ENCODE data around the gene SLC8B1. TPM values are rescaled to one million over a fixed set of nuclear protein-coding genes. Genes with fewer than 3 reads are reported as not detected.

Gene SLC8B1
- total RNA-seq, 2 donors from 2014 or later = 50.5 to 57.3 TPM

GRCh38 chr12:113299619-113300237 lies 35.2 kb downstream of the SLC8B1 start:
- intact Hi-C loops (cut with DNase I, micrococcal nuclease) = no loop called here
- ATAC-seq (peak; percentile 45), DNase-seq (peak in 1 of 2 donors; percentile 30)

DNA sequence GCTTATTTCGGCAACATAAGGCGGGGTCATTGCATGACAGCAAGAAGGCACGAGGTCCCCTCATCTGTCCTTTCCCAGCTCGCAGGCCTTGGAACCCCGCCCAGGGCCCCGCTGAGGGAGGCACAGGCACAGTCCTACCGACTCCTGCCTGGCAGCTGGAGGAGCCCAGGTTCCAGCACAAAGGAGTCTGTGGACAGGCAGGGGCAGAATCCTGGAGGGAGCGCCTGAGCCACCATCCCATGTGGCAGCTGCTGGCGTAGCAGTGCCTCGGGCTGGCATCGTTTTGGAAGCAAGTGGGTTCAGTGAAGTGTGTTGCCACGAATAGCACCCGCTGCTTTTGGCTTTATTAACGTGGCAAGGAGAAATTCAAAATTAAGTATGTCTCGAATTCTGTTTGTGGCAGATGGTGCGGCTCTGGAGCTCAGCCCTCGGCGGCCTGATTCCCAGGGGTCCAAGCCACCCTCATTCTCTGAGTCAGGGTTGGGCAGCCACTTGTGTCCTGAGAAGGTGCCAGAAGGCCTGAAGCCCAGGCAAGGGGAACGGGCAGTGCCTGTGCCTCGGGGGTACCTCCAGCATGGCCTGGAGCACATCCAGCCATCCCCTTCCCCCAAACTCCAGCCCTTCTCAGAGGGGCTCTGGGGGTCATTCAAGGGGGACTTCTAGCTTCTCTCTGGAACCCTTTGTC lies 35.9 kb downstream of the SLC8B1 start:
- peak; percentile 13 for ATAC-seq
- intact Hi-C loops (cut with DNase I, micrococcal nuclease) = no loop called here
- DNase-seq = peak in 1 of 2 donors; percentile 28

GRCh38 chr12:113298472-113298817 lies 36.5 kb downstream of the SLC8B1 start:
- DNase-seq (no peak), ATAC-seq (no peak)
- intact Hi-C loops (cut with DNase I, micrococcal nuclease) = no loop called here

GRCh38 chr12:113297621-113298471 lies 37.1 kb downstream of the SLC8B1 start:
- DNase-seq (no peak), ATAC-seq (no peak)
- intact Hi-C loops (cut with DNase I, micrococcal nuclease) = no loop called here

GRCh38 chr12:113297214-113297587 lies 37.7 kb downstream of the SLC8B1 start:
- ATAC-seq = peak; percentile 18
- intact Hi-C loops (cut with DNase I, micrococcal nuclease) = no loop called here
- no peak for DNase-seq

DNA sequence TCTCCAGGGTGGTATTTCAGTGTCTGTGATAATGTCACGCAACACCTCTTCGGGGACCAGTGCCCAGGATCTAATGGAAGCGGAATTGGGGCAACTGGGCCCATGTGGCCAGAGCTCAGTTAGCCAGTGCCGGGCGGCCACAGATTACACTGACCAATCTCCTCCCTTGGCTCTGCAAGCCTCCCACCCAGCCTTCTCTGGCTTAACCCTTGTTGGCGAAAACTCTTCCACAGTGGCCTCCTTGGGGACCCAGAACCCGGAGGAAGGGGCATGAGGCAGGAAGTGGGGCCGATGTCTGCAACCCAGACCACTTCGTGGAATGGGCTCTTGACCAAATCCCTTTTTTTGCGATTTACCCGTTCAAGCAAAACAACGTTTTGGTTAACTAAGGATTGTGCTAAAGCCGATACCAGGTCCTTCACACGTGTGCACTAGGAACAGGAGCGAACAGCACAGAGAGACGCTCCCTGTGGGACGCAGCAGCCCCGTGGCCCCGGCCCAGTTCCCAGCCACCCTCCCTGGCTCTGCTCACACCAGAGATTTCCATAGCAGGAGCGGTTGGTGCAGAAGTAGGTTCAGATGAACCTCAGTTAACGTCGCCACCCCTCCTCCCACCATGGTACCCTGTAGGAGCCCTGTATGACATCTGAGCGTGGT lies 38.2 kb downstream of the SLC8B1 start:
- DNase-seq (no peak), ATAC-seq (no peak)
- intact Hi-C loops (cut with DNase I, micrococcal nuclease) = no loop called here

- no peak for DNase-seq
- ATAC-seq = no peak
- intact Hi-C loops (cut with DNase I, micrococcal nuclease) = no loop called here
These were observed 38.9 kb downstream of the SLC8B1 start for GRCh38 chr12:113295886-113296556.

GRCh38 chr12:113293100-113293499 lies 41.8 kb downstream of the SLC8B1 start:
- DNase-seq = no peak
- ATAC-seq = no peak
- intact Hi-C loops (cut with DNase I, micrococcal nuclease) = no loop called here

GRCh38 chr12:113292547-113292946 lies 42.4 kb downstream of the SLC8B1 start:
- ATAC-seq = no peak
- no peak for DNase-seq
- intact Hi-C loops (cut with DNase I, micrococcal nuclease) = no loop called here

- intact Hi-C loops (cut with DNase I, micrococcal nuclease) = no loop called here
- no peak for ATAC-seq
These were observed 42.8 kb downstream of the SLC8B1 start for GRCh38 chr12:113292091-113292490.

GRCh38 chr12:113291586-113291985 lies 43.3 kb downstream of the SLC8B1 start:
- intact Hi-C loops (cut with DNase I, micrococcal nuclease) = no loop called here
- ATAC-seq (no peak), DNase-seq (no peak)

More at GRCh38 chr12:113292091-113292490, 42.8 kb downstream of the SLC8B1 start:
- no peak for DNase-seq

DNA sequence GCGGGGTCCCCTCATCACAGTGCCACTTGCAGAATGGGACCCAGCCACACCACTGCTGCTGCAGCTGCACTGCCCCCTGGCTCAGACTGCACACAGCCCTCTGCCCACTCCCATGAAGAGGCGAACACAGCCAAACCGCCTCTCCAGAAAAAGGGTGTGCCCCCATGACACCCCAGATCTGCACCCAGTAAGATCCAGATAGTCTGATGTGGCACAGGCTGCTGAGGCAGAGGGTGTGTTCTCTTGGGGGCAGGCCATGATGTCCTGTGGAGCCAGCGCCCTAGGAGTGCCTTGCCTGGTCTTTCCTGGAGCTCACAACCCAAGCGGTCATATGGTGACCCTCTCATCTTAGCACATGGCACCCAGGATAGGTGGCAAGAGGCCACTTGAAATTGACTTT lies 44.4 kb downstream of the SLC8B1 start:
- ATAC-seq = no peak
- no peak for DNase-seq
- intact Hi-C loops (cut with DNase I, micrococcal nuclease) = no loop called here

DNA sequence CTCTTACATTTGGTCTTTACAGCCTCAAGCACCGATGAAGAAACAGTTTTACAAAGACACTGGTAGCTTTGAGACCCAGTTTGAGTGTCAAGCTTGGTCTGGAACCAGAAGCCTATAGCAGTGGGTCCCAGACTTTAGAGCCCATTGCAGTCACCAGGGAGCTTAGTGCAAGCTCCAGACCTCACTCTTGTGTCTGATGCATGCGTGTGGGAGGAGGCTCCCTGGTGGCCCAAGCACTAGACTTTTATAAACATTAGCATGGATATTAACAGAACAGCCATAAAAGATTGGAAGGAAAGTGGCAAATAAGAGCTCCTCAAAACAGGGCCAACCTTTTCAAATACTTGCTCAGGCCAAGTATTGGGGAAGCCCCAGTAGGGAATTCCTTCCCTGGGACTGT lies 45.5 kb downstream of the SLC8B1 start:
- intact Hi-C loops (cut with DNase I, micrococcal nuclease) = no loop called here
- ATAC-seq (no peak), DNase-seq (no peak)

- peak; percentile 49 for ATAC-seq
- DNase-seq = no peak
- intact Hi-C loops (cut with DNase I, micrococcal nuclease) = no loop called here
These were observed 47.0 kb downstream of the SLC8B1 start for GRCh38 chr12:113287899-113288282.

DNA sequence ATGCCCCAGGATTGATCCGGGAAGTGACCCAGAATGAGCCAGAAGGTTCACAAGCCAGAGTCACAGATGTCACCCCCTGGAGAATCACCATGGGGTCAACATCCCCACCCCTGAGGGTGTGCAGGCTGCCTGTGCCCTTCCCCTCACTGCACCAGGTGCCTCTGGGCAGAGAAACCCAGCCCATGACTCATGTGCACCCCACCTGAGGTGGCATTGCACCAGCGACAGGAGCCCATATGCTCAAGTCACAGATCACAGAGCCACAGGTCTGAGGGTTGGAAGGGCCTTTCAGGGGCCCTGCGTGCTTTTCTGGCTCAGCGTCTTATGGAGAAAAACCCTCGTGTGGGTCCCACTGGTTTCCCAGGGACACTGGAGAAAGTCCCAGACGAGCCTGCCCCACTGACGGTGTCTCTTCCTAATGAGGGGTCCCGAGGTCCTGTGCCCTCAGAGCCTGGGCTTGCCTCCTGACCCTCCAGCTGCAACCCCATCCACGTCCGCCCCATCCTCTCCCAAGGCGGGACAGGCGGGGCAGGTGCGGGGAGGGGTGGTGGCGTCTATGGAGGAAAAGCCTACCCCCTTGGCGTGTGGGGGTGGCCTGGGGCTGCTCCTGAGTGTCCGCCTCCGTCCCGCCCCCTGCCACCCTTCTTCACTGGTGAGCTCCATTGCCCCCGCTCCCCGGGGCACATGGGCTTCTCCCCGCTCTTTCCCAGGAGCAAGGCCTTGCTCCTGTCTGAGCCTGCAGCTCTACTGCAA lies 47.6 kb downstream of the SLC8B1 start:
- no peak for DNase-seq
- intact Hi-C loops (cut with DNase I, micrococcal nuclease) = no loop called here
- ATAC-seq = no peak

- DNase-seq (no peak), ATAC-seq (no peak)
- intact Hi-C loops (cut with DNase I, micrococcal nuclease) = no loop called here
These were observed 48.2 kb downstream of the SLC8B1 start for GRCh38 chr12:113286712-113287111.

DNA sequence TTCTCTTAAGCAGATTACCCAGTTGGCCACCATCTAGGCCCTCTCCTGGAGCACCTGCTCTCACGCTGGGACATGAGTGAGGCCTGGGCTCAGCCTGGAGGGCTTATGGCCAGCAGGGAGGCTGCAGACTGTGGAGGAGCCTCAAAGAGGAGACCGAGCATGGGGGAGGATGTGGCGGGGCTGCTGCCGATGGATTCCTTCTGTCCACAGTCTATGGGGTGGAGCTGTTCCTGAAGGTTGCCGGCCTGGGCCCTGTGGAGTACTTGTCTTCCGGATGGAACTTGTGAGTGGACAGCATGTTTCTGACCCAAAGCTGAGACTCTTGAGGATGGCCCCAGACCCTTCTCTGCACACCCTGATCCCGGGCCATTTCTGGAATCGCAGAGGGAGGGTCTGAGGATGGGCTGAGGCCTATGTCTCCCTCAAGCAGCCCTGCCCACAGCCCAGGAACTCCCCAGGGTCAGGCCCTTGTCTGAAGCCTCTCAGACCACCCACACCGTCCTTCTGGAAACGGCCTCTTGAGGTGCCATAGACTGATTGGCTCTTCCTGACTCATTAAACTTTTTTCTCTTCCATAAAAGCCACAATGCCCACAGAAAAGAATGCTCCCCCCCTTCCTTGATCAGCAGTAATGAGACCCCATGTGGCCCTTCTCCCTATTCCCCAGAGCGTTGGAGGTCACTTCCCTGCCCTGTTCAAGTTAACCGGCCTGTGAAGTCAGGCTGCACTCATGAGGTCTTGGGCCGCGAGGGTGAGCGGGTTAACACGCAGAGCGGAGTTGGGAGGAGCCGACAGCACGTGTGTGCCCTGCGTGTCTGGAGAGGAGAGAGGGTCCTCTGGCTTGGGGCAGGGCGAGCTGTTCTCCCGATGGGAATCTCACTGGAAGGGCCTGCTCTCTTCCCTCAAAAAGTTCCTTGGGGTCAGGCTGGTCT lies 49.0 kb downstream of the SLC8B1 start:
- no peak for DNase-seq
- ATAC-seq = no peak
- intact Hi-C loops (cut with DNase I, micrococcal nuclease) = no loop called here

All from left colon (tissue), 2 donors.